Astrocyte of the cerebellum (primary cell): ENCODE measurements around the gene IQSEC1.

Source experiments
- DNase-seq: peaks from one replicate; pipeline ENCODE4 v3.0.0-alpha.2; 2011; ENCODE audit warnings: low read depth
- H3K4me3 ChIP-seq: 2 replicates; pipeline ENCODE4 v1.5.1; 2011; ENCODE audit warnings: mild to moderate bottlenecking, low read depth, low read length, moderate library complexity
- CTCF ChIP-seq: IDR thresholded peaks from 2 replicates; pipeline ENCODE4 v1.5.1; 2012; ENCODE audit warnings: low read length, low read depth, moderate library complexity, mild to moderate bottlenecking; ENCODE audit errors: missing control alignments
- in situ Hi-C: cut with HindIII; loops from 2 replicates; pipeline ENCODE4 v1.10.0; 2017; ENCODE audit warnings: low sequenced_read_pairs

Gene IQSEC1

GRCh38 chr3:12941495-12942023 lies 131.7 kb downstream of the IQSEC1 start:
- in situ Hi-C loops, result no loop called here

GRCh38 chr3:12940854-12941253 lies 132.4 kb downstream of the IQSEC1 start:
- no peak overlapping the region for H3K4me3 ChIP-seq
- no peak for DNase-seq
- TF ChIP-seq CTCF, result no peak
- in situ Hi-C loops, result no loop called here

More at GRCh38 chr3:12941495-12942023, 131.7 kb downstream of the IQSEC1 start:
- DNase-seq, result no peak
- no peak overlapping the region for H3K4me3 ChIP-seq
- no peak for TF ChIP-seq CTCF

- in situ Hi-C loops, result no loop called here
- no peak for DNase-seq
- no peak for TF ChIP-seq CTCF
- H3K4me3 ChIP-seq, result no peak overlapping the region
Observed at GRCh38 chr3:12939137-12939536, 134.1 kb downstream of the IQSEC1 start.

GRCh38 chr3:12938258-12938711 lies 134.9 kb downstream of the IQSEC1 start:
- in situ Hi-C loops, result no loop called here
- TF ChIP-seq CTCF, result no peak
- no peak overlapping the region for H3K4me3 ChIP-seq
- no peak for DNase-seq

- TF ChIP-seq CTCF, result no peak
- no peak for DNase-seq
- no peak overlapping the region for H3K4me3 ChIP-seq
- in situ Hi-C loops, result no loop called here
Observed at GRCh38 chr3:12935861-12936830, 137.1 kb downstream of the IQSEC1 start.

GRCh38 chr3:12935023-12935860 lies 138.0 kb downstream of the IQSEC1 start:
- in situ Hi-C loops, result no loop called here
- no peak for TF ChIP-seq CTCF
- H3K4me3 ChIP-seq, result no peak overlapping the region
- no peak for DNase-seq
